Measurements from ENCODE around the gene TEX52.

The TEX52 gene

DNA sequence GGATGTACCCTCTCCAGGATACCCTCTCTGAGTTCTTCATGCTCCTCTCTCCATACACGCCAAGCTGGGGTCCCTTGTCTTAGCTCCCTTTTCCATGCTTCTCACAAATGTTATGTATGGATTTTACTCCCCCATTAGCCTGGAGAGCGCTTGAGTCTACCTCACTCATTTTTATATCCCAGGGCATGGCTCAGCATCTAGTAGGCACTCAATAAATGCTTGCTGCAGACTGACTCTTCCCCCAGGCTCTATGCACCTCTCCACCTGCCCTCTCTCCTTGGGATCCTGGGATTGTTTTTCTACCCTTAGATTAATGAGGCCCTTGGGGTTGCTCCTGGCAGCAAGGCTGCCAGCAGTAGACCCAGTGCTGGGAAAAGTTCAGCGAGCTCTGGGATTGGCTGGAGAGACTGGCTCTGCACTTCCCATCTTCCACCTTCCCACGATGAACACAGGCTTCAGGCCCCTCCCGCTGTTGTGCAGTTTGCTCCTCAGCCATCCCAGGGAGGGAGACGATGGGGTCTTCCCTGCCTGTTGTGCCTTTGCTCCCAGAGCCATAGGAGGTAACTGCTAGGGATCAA is 24.2 kb downstream of the TEX52 start:
- no peak for DNase-seq (ENCODE audit: low spot score)

- DNase-seq (ENCODE audit: low spot score) = no peak
Measured at GRCh38 chr12:2829275-2829674, 27.6 kb downstream of the TEX52 start.

GRCh38 chr12:2826721-2827515 is 29.9 kb downstream of the TEX52 start:
- no peak for DNase-seq (ENCODE audit: low spot score)

DNA sequence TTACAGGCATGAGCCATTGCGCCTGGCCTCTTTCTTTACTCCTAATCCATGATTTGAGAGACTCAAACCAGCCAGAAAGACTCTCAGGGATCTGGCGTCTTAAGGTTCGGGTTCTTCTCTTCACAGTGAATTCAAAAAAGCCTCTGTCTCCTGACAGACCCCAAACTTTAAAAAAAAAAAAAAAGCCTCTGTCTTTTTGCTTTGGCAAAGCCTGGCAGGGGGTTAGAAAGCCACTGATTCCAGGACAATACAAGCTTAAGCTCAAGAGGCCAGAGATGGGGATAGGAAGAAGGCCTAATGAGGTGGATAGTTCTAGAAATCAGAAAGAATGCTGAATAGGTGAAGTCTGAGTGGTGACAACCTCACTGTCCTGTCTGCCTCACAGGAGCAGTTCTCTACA is 30.8 kb downstream of the TEX52 start:
- no peak for DNase-seq (ENCODE audit: low spot score)

- no peak for DNase-seq (ENCODE audit: low spot score)
Measured at GRCh38 chr12:2825132-2825531, 31.7 kb downstream of the TEX52 start.

GRCh38 chr12:2824541-2824940 is 32.3 kb downstream of the TEX52 start:
- DNase-seq (ENCODE audit: low spot score) = no peak

GRCh38 chr12:2823483-2823882 is 33.4 kb downstream of the TEX52 start:
- no peak for DNase-seq (ENCODE audit: low spot score)

- no peak for DNase-seq (ENCODE audit: low spot score)
Measured at GRCh38 chr12:2820432-2820831, 36.4 kb downstream of the TEX52 start.

GRCh38 chr12:2819810-2820209 is 37.0 kb downstream of the TEX52 start:
- no peak for DNase-seq (ENCODE audit: low spot score)

- peak; percentile 75 for DNase-seq (ENCODE audit: low spot score)
Measured at GRCh38 chr12:2813214-2814185, 43.3 kb downstream of the TEX52 start.

DNA sequence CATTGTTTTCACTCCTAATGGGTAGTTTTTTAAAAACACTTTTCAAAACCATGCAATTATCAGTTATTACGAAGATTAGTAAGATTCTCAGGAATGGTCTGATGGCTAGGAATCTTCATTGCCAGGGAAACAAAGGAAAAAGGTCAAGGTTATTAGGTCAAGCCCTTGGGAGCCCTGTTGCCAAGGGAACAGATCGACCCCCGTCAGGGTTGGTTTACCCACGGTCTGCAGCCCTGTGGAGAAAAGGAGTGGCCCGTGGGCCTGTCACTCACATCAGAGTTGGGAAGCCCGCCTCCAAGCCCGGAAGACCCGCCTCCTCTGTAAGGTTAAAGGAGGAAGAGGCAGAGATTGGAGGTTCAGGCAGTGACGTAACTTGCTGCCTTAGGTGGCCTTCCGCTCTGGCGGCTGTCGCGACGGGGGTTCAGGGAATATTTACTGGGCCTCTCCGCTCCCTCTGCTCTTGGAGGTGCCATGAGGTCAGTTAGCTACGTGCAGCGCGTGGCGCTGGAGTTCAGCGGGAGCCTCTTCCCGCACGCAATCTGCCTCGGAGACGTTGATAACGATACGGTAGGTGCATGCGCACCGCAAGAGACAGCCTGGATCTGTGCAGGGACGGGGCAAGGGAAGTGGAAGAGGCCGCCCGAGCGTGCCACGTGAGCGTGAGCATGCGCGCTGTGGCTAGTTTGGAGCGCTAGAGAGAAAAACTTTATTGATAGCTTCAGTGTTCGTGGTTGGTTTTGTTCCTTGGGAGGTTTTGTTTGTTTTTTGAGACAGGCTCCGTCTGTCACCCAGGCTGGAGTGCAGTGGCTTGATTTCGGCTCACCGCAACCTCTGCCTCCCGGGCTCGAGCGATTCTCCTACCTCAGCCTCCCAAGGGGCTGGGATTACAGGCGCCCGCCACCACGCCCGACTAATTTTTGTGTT is 44.3 kb downstream of the TEX52 start, which contains the start of gene ITFG2:
TSS of gene ITFG2 (plus strand) at position 379 of the 924 bp plus-strand sequence. CDS start at position 472, 93 bp downstream.
- DNase-seq (ENCODE audit: low spot score) = peak; percentile 98

DNA sequence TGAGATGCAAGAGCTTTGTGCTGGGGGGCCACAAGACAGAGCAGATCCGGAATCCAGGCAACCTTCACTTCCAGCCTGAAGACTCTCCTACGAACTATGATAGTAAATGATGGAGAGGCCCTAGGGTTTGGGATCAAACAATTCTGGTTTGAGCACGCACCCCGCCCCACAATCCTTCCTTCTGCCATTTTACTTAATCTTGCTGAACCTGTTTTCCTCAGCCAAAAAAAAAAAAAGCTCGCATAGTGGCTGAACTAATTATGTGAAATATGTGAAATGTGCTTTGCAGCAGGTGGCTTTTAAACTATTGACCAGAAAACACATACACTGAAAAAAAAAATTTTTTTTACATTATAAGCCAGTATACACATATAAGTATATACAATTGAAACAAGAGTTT is 45.0 kb downstream of the TEX52 start:
- no peak for DNase-seq (ENCODE audit: low spot score)

GRCh38 chr12:2806700-2807099 is 50.1 kb downstream of the TEX52 start:
- no peak for DNase-seq (ENCODE audit: low spot score)

- DNase-seq (ENCODE audit: low spot score) = no peak
Measured at GRCh38 chr12:2805143-2805520, 51.7 kb downstream of the TEX52 start.

GRCh38 chr12:2804393-2805142 is 52.3 kb downstream of the TEX52 start:
- DNase-seq (ENCODE audit: low spot score) = no peak

DNA sequence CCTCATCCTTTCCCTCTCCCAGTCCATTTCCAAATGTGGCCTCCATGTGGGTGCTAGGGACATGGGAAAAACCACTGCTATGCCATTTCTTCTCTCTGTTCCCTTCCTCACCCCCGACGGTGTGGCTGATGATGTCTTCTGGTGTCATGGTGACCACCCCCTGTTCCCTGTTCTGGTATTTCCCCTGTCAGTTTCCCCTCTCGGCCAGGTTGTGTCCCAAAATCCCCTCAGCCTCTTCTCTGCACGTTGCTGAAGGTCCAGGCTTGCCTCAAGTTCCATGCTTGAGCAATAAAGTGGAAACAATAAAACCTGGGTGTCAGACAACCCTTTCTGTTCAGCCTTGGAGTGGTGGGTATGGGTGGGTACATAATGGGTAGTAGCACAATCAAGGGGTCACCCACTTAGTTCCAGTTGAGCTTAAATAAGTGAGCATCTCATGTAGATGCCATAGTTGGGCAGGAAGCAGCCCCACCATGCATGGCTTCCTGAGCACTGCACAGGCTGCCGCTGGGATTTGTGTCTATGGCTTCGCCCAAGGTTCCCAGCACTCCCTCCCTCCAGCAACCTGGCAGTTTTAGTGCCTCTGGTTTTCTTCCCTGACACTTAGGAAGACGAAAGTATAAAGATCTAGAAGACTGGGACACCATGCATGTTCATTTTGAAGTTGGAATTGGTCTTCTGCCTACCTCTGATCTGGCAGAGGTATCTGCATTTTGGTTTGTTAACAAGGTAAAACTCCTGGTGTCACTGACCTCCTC is 53.0 kb downstream of the TEX52 start:
- no peak for DNase-seq (ENCODE audit: low spot score)

GRCh38 chr12:2801044-2801783 is 55.6 kb downstream of the TEX52 start:
- no peak for DNase-seq (ENCODE audit: low spot score)

DNA sequence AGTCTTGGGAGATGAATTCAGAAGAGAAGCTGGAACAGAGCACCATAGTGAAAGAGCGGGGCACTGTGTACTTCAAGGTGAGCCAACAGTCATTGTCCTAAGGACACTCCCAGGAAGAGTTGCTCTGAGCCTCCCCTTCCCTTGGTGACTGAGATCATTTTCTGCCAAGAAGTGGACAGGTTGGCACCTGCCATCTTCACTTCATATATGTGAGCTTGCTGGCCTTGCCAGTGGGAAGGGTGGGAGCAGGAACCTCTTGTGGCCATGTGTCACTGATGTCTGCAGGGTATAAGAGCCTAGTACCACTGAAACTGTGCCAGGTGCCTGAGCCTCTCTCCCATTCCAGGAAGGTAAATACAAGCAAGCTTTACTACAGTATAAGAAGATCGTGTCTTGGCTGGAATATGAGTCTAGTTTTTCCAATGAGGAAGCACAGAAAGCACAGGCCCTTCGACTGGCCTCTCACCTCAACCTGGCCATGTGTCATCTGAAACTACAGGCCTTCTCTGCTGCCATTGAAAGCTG is 56.7 kb downstream of the TEX52 start:
- no peak for DNase-seq (ENCODE audit: low spot score)
